GM12801 (cell line): ENCODE data around the gene SHPK.

ENCODE experiments used
- TF ChIP-seq, protein P1 (sequence below): IDR thresholded peaks from one replicate; pipeline ENCODE4 v1.5.1; 2011; ENCODE audit warnings: control low read depth; ENCODE audit not compliant: insufficient read length; ENCODE audit errors: extremely low read depth

The SHPK gene

GRCh38 chr17:3636908-3637373 lies 891 bp upstream of the SHPK start:
- TF ChIP-seq, protein P1, sequence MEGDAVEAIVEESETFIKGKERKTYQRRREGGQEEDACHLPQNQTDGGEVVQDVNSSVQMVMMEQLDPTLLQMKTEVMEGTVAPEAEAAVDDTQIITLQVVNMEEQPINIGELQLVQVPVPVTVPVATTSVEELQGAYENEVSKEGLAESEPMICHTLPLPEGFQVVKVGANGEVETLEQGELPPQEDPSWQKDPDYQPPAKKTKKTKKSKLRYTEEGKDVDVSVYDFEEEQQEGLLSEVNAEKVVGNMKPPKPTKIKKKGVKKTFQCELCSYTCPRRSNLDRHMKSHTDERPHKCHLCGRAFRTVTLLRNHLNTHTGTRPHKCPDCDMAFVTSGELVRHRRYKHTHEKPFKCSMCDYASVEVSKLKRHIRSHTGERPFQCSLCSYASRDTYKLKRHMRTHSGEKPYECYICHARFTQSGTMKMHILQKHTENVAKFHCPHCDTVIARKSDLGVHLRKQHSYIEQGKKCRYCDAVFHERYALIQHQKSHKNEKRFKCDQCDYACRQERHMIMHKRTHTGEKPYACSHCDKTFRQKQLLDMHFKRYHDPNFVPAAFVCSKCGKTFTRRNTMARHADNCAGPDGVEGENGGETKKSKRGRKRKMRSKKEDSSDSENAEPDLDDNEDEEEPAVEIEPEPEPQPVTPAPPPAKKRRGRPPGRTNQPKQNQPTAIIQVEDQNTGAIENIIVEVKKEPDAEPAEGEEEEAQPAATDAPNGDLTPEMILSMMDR, result no peak

- TF ChIP-seq, protein P1, result no peak
Measured at GRCh38 chr17:3635474-3636153, 436 bp downstream of the SHPK start.

DNA sequence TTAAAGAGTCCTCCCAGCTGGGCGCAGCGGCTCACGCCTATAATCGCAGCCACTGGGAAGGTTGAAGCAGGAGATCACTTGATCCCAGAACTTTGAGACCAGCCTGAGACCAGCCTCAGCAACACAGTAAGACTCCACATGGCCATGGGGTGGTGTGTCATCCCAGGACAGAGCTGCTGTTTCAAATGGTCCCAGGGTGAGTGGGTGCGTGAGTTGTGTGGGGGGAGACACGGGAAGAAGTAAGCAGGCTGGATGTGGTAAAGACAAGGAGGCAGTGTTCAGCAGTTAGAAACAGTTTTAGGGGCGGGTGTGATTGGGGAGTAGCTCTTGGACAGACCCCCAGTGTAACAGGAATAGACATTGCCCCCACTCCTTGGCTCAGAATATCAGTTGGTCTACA lies 3.8 kb downstream of the SHPK start:
- TF ChIP-seq, protein P1, result no peak

GRCh38 chr17:3630781-3631180 lies 5.3 kb downstream of the SHPK start:
- TF ChIP-seq, protein P1, result no peak

DNA sequence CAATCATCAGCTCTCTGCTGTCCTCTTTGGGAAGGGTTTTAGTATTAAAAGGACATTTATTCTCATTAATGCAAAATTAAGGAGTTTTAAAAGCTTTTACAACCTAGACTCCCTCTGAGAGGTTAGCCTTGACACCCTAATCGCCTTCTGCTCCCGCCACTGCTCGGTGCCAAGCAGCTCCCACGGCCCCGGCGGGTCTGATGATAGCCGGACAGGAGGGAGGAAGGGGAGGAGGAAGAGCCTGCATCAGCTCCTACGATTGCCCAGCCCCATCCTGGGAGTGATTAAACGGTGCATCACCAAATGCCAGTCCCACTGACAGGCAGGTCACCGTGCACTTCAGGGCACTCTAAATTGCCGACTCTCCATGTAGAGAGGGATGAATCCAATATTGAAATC lies 8.3 kb downstream of the SHPK start:
- TF ChIP-seq, protein P1, result no peak

DNA sequence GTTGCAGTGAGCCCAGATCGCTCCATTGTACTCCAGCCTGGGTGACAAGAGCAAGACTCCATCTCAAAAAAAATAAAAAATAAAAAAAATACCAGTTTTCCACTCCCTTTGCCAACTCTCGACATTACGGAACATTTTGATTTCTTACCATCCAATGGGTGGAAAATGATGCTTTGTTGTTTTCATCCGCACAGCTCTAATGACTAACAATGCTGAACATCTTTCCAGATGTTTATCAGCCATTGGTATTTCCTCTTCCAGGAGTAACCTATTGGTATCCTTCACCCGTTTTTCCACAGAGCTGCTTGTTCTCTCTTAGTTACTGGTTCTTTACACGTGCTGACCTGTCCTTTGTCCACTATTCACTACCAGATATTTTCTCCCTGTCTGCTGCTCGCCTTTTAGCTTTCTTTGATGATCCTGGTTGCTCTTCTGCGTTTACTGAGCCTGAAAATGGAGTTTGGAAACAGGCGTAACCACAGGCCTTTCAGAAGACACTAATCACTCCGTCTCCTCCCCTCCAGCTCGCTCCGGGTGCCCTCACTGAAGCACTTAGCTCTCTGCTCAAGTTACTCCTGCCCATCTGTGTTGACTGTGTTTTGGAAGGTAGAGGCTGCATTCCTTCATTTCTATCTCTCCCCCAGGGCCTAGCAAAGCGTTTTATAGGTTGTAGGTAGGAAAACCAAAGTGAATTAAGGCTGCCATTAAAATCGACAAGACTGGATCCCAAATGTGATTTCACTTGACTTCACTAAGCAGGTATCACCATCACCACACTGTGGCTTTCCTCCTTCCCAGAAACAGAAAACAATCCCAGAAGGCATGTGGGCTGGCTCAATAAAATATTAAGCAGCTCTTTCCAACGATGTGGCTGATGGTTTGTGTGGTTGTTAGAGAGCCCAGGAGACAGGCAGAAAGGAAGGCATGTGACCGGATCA lies 8.9 kb downstream of the SHPK start:
- TF ChIP-seq, protein P1, result no peak

DNA sequence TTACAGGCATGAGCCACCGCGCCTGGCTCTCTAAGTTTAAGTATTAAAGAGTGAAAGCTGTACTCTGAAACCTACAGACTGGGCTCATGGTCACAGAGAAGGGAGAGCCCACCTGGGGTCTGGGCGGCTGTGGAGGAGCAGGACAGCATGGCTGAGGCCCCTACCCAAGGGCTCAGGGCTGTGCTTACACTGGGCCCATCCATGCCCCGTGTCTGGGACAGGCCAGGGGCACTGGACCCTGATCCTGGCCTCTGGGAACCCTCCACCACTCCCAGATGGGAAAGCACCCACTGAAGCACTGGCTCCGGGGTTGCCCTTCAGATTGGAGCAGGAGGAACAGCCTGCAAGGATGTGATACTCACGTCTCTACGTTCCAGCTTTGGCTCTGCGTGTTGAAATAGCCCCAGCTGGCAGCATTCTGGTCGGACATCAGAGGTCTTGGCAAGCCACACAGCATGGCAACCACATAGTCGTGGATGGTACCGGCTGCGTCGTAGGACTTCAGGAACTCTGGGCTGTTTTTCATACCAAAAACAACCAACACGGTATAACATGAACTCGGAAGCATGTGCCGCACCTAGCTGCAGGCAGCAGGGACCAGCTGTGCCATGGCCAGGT lies 13.0 kb downstream of the SHPK start:
- TF ChIP-seq, protein P1, result no peak
